COR-L47 (cell line): Measurements from ENCODE around the gene THADA.
"Not testable (repeated sequence)": the region's sequence is repeated elsewhere in the genome, so short reads cannot be mapped to it uniquely, and the experiment has no call there.

Source experiments
- DNase-seq: peaks from one replicate; lab custom pipeline; 2025; lab: John Stamatoyannopoulos, UW

THADA gene

DNA sequence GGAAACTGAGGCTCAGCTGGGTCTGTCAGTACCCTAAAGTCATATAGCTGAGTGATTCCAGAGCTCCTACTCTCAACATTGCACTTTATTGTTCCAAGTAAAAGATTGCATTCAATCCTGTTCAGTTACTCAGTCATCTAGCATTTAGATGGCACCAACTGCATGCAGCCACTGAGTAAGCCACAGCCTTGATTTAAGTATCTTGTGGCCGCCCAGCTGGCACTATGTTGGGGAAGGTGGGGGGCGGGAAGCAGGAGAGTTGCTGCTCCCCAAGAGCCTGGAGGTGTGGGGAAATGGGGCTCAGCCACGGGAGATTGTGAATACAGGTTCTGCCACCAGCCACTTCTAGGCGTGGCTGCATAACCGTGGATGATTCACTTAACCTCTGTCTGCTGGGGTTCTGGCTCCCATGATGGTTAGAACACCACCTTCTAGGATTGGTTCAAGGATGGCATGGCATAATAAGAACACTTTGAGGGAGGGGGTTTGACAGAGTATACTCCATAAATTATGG is 386.6 kb downstream of the THADA start:
- no peak for DNase-seq

DNA sequence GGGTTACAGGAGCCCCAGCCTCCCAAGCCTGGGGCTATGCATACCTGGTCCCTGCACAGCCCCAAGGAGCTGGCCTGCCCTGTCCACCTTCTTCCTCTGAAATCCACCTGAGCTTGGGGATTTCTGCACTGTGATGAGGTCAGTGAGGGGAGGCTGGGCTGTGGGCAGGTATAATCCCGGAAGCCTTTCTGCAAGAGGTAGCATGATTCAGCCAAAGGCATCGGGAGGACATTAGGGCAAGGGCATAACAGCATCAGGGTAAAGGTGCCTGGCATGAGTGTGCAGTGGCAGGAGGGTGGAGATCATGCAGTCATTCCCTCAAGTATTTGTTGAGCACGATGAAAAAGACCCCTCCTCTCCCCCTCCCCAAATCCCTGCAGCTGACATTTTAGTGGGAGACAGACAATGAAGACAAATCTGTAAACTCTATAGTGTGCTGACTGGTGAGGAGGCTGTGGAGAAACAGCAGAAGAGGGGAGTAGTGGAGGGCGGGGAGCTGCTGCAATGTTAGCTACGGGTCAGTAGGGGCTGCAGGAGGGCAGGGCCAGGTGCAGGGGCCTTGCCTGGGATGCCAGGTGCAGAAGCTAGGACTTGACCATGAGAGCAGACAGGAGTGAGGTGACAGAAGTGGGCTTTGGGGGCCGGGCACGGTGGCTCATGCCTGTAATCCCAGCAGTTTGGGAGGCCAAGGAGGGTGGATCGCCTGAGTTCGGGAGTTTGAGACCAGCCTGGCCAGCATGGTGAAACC is 388.1 kb downstream of the THADA start:
- no peak for DNase-seq

DNA sequence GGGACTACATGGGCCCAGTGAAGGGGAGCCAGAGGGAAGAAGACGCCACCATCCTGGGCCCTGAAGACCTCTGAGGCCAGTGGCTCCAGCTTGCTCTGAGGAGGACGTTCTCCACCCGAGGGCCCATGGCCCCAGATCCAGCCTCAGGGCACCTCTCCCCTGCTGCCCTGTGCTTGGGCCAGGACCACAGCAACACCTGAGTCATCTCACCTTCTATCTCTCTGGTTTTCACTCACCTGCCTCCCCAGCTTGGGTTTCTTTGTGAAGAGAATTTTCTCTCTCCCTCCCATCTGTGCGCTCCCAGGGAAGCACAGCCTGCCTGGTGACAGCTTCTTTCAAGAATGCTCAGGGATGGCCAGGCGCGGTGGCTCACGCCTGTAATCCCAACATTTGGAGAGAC is 389.2 kb downstream of the THADA start:
- DNase-seq: no peak

DNA sequence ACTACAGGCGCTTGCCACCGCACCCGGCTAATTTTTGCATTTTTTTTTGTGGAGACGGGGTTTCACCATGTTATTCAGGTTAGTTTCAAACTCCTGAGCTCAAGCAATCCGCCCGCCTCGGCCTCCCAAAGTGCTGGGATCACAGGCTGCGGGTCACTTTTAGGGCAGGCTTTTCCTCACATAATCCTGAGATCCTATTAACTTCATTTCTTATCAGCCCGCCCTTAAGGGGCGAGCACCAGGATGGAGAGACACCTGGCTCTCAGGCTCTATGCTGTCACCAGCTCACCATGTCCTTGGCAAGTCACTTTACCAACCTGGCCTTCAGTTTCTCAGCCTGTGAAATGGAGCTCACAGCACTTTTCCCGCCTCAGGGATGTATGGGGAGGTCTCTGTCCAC is 392.5 kb downstream of the THADA start:
- no peak for DNase-seq

DNA sequence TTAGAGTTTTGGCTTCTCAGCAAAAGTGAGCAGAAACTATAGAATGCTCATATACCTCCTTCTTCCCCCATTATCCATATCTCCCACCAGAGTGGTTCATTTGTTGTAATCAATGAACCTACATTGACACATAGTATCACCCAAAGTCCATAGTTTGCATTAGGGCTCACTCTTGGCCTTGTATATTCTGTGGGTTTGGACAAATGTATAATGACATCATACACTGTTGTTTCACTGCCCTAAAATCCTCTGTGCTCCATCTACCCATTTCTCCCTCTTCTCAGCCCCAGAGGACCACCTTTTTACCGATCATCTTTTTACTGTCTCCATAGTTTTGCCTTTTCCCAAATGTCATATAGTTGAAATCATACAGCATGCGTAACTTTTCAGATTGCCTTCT is 393.5 kb downstream of the THADA start:
- DNase-seq: no peak

DNA sequence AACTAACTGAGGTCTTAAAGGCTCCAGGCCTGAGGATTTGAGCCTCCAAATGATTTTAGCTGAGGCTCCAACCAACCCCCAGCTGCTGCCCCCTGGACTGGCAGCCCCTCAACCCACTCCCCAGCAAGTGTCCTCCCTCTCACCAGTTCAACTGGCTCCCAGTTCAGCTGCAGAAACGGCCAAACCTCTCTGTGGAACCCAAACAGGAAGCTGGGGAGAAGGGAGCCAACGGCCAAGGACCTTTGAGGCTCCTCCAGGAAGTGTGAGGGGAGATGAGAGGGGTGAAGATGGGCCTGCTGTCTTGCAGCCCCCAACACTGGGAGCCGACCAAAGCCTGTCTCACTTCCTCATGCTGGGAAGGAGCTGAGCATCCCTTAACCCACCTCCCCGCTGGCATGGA is 394.3 kb downstream of the THADA start:
- no peak for DNase-seq

DNA sequence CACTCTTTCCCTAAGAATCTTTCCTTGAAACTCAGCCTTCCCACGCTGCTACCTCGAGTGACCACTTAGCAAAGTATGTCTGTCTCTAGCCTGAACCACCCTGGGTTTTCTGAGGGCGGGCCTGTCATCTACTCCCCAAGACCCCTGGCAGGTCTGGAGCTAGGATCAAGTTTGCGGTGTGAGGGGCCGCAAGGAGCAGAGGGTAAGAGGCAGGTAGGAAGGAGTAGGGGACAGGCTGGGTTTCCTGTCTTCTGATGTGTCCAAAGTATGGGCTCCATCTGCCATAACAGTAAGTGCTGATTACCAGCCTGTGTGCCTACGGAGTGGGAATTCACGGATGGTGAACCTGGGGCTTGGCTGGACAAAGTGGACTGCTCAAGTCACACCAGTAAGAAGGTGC is 394.8 kb downstream of the THADA start:
- DNase-seq: no peak

DNA sequence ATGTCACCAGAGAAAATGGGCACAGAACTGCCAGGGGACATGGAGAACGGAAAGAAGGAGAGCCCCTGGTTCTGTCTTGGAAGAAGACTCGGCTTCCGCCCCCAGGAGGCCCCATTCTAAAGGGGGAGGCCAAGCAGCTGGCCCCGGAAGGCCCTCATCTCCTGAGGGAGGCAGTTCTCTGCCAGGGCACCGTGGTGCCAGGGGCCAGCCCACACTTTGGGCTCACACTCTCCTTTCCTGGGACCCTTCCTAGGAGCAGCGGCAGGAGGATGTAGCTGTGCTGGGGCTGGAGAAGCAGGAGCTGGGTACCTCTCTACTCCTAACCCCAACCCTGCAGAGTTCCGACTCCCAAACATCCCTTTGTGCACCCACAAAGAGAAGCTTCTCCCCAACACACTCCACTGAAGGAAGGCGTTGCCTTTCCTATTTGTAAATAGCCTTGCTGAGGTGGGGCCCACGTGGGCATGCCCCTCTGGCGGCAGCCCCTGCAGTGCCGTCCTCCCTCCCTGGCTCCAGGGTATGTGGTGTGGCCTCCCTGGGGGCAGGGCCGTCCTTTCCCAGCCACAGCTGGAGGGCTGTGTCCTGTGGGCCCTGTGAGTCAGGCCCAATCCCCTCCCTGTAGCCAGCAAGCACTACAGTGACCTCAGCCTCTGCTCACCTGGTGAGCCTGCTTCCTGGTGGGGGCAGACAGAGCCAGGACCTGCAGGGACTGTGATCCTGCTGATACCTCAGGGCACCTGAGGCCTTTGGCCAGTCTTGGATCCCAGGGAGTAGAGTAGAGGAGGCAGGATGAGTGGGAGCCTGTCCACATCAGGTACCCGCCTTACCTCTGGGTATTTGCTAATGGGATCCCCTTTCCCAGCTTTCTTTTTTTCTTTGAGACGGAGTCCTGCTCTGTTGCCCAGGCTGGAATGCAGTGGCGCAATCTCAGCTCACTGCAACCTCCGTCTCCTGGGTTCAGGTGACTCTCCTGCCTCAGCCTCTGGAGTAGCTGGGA is 396.0 kb downstream of the THADA start:
- no peak for DNase-seq

DNA sequence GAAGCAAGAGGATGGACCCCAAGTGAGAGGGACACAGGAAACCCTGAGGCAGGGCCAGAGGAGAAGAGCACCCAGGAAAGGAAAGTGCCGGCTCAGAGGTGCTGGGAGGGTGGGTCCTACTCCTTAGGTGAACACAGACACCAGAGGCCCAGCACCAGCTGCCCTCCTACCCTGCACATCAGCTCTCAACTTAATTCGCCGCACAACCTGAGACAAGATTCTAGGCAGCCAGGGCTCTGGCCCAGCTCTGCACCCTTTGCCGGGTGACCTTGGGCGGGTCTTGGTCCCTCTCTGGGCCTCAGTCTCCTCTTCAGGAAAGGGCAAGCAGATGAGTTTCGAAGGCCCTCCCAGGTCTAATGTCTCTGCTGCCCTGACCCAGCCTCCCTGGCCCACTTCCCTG is 397.6 kb downstream of the THADA start:
- DNase-seq: no peak

DNA sequence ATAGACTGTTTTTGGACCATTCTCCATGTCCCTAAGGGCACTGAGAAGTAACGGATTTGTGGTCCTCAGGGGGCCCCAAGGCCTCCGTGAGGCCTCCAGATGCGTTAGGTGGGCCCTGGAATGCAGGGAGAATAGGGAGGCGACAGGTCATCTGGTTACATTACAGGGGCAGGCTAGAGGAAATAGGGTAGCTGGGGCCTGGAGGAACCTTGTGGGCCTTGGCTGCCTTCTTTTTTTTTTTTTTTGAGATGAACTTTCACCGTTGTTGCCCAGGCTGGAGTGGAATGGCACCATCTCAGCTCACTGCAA is 398.3 kb downstream of the THADA start:
- DNase-seq: no peak

DNA sequence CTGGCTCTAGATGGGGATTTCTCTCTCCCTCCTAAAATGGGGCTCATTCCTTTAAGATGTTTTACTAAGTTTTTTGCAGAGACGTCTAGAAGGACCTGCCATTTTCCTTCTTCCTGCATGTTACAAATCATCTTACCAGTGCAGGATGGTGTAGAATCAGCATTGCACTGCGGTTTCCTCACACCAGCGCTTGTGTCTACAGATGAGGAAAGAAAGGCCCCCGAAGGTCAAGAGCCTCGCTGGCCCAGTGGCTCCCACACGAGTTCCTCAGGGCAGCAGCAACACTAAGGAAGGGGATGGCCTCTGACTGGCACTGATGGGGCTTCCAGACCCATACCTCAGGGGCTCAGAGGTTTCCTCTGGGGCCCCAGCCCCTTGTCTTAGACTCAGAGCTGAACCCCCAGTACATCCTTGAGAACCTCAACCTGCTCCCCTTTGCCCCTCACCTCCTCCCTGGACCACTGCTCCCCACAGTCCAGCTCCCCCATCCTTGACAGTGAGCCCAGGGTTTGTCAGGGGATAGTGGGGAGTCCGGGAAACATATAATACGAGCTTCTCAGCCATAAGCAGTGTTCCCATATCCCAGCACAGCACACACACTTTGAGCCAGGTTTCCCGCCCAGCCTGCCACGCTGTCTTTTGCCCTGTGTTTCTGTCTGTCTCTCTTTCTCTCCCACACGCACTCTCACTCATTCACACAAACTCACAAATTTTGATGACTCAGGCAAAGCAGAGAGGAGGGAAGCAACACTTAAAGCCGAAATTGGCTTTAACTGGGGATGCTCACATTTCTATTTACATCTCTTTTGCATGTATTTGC is 398.9 kb downstream of the THADA start:
- no peak for DNase-seq

DNA sequence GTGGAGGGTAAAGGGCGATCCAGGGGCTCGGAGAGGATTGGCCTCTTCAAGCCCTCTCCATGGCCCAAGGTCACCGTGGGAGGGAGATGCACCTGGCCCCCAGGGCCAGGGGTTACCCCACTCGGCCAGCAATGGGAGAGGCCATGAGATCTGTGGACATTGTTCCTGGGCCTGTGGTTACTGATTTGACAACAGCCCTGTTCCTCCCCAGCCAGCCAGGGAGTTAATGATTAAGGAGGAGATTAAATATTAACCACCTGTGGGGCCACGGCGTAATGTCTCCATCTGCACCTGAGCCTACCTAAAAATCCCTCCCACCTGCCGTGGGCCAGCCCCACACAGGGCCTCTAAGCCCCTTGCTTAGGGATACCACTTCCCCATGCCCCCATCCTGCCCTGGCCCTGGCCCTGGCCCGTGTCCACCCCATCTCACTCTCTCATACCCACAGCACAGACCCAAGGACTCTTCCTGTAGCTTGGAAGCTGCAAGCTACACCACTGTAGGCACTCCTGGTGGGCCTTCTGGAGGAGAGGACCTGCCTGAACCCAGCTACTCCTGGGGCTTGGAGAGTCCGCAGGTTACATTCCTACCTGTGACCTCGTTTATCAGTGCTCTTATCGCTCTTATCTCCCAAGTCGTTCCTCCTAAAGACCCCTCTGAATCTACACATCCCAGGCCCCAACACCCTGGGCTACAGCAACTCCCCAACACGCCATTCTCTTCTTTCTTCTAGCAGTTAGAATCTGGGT is 401.5 kb downstream of the THADA start:
- DNase-seq: no peak

DNA sequence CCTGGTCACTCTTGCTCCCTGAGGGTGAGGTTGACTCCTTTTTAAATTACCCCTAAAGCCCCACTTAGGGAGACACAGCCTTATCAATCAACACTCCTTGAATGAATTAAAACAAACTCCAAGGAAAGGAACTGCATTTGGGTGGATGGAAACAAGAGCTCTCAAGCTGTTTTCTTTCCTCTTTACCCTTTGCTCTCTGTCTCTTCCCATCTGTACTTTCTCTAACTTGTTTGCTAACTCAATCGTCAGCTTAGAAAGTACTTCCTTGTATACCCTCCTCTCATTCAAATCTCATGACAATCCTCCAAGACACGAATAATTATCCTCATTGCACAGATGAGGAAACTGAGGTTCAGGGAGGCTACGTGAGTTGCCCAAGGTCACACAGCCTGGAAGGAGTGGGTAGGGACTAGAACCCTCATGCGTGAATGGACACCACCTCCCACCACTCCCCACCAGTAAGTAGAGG is 402.2 kb downstream of the THADA start:
- DNase-seq: no peak

DNA sequence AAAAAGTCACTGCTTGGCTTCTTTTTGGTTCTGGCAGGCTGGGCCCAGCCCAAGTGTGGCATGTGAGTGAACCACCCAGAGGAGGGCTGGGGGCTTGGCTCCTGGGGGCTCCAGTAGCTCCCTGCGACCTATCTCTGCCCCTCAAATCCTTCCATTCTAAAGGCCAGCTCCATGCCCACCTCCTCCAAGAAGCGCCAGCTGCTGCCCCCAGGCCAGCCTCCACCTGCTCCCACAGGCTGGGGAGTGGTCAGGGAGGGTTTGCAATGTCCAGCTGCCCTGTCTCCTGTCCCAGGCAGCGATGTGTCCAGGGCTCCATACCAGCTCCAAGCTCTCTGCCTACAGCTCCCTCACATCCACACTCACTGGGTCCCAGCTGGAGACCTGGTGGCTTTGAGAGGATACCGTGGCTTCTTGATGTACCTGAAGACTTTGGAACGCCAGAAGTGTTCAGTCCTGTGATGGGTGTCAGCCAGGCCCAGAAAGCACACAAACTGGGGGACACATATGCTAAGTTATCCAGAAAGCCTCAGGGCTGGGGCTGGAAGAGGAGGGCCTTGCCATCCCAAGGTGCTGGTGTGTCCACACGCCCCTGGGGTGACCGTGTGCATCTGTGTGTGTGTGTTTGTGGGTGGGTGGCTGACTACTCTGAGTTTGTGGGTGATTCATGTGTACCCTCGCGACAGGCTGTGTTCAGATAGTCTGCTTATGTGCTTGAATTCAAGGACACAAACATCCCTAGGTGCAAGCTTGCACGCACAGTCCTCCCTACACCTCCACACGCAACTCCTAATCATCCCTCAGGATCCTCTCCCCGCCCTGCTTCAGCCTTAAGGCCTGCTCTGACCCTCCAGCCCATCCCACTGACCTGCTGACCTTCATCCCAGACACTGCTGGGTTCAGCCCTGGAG is 402.8 kb downstream of the THADA start:
- no peak for DNase-seq

DNA sequence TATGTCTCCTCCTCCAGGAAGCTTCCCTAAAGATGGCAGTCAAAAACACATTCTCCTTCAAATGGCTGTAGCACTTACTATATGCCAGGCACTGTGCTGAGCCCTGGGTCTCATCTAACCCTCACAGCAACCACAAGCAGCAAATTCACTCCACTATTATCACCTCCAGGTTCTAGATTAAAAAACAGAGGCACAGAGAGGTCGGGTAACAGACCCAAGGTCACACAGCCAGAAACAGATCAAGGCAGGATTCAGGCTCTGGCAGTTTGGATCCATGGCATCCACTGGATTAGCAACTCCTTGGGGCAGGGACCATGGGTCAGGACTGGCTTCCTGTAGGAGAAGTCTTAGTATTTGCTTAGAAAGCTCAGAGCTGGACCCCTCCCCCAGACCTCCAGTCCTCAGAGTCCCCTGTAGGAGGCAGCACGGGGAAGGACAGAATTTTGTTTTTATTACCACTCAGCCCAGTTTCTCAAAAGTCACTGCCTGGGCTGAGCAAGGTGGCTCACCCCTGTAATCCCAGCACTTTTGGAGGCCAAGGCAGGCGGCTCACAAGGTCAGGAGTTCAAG is 403.8 kb downstream of the THADA start:
- DNase-seq: no peak

DNA sequence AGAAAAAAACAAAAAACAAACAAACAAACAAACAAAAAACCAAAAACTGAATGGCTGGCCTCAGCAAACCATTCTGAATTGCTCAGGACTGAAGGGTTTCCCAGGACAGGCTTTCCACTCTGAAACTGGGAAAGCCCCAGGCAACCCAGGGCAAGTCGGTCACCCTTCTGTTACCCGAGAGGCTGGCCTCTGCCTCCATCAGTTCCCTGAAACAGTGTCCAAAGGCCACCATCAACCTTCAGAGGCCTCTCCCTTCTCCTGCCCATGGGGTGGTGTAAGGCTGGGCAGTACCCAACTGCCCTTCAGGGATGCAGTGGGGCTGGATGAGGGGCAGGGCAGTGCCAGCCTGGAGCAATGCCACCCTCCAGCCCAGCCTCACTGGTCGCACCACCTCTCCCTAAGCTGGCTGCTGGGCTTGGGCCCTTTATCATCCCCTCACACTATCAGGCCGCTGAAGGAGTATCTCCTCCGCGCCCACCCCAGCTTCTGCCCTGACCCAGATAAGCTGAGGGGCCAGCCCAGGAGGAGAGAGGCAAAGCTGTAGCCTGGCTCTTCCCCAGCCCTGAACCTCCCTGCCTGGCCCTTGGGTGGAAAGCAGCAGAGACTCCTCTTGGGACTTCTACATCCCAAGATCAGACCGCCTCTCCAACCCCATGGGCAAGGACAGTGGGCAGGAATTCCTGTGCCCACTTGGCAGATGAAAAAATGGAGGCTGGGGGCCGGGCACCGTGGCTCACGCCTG is 405.4 kb downstream of the THADA start:
- DNase-seq: no peak

DNA sequence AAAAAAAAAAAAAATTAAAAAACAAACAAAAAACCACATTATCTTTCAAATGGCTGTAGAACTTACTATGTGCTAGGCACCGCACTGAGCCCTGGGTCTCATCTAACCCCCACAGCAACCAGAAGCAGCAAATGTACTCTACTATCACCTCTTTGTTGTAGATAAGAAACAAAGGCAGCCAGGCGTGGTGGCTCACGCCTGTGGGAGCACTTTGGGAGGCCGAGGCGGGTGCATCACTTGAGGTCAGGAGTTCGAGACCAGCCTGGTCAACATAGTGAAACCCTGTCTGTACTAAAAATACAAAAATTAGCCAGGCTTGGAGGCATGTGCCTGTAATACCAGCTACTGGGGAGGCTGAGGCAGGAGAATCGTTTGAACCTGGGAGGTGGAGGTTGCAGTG is 406.0 kb downstream of the THADA start:
- not testable (repeated sequence) for DNase-seq

DNA sequence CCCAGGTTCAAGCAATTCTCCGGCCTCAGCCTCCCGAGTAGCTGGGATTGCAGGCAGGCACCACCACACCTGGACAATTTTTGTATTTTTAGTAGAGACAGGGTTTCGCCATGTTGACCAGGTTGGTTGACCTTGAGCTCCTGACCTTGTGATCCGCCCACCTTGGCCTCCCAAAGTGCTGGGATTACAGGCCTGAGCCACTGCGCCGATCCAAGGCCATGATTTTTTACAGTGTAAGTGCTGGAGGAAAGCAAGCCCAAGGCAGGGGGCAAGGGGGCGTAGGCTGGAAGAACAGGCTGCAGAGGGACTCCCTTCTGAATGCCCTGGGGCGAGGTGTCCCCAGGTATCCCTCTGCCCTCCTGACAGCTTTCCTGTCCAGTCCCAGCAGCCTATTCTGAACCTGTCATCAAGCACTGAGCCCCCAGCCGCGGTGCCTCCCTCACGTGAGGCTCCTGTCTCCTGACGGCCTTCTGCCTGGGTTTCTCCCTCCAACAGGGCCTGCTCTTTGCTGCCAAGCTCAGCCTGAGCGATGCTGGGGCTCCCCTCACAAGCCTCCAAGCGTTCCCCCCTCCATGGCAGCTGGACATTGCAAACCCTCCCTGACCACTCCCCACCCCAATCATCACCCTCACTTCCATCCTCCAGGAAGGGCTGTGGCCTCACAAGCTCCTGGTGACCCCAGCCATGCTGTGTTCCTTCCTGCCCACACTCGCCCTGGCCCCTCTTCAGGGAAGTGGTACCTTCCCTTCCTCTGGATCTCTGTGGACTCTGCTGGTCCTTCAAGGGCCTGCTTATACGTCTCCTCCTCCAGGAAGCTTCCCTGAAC is 407.1 kb downstream of the THADA start:
- DNase-seq: no peak
